Loucy (cell line): ENCODE results near the gene CCT3.

Source experiments
- EZH2phosphoT487 ChIP-seq: fragments of 200-600 bp; IDR thresholded peaks from 2 replicates; pipeline ENCODE4 v1.6.1; 2018; ENCODE audit warnings: antibody characterized with exemption, mild to moderate bottlenecking, moderate library complexity, borderline replicate concordance
- TF ChIP-seq, protein P1 (sequence below): fragments of 200-600 bp; sonication (generic); conservative IDR thresholded peaks from 2 replicates; pipeline ENCODE4 v1.5.1; 2014; ENCODE audit warnings: mild to moderate bottlenecking, antibody characterized with exemption, low read length

DNA sequence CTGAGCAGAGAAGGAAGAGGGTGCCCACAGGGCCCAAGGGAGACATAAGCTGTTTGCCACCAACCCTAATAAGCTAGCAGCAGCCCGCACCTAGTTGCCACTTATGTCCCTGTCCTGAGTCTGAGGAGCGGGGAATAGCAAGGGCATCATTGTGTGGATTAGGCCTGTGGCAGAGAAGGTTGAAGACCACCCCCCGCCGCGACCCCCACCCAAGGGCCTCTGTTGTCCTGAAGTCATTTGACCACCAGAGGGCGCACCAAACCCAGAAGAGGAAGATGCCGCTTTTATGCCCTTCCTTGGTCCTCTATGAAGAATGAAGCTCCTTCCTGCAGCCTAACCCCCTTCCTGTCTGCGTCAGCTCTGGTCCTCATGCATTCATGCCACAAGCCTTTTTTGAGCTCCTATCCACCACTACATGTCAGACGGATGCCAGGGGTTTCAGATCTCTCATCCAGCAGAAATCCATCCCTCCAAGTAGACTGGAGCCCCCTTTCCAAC, 47.5 kb upstream of the CCT3 start:
- TF ChIP-seq, protein P1, sequence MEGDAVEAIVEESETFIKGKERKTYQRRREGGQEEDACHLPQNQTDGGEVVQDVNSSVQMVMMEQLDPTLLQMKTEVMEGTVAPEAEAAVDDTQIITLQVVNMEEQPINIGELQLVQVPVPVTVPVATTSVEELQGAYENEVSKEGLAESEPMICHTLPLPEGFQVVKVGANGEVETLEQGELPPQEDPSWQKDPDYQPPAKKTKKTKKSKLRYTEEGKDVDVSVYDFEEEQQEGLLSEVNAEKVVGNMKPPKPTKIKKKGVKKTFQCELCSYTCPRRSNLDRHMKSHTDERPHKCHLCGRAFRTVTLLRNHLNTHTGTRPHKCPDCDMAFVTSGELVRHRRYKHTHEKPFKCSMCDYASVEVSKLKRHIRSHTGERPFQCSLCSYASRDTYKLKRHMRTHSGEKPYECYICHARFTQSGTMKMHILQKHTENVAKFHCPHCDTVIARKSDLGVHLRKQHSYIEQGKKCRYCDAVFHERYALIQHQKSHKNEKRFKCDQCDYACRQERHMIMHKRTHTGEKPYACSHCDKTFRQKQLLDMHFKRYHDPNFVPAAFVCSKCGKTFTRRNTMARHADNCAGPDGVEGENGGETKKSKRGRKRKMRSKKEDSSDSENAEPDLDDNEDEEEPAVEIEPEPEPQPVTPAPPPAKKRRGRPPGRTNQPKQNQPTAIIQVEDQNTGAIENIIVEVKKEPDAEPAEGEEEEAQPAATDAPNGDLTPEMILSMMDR: peak; percentile 100
- no peak for TF ChIP-seq EZH2phosphoT487
